MM.1S (cell line): ENCODE measurements around the gene NCR2.

Source experiments
- DNase-seq: peaks from one replicate; pipeline ENCODE4 v3.0.0-alpha.2; 2015
- H2AFZ ChIP-seq: fragments of 300-600 bp; sonication (generic); 2 replicates; pipeline ENCODE4 v1.6.0; 2016; ENCODE audit warnings: antibody characterized with exemption, low read length
- H3F3A ChIP-seq: fragments of 300-600 bp; sonication (generic); 2 replicates; pipeline ENCODE4 v1.6.1; 2016; ENCODE audit warnings: mild to moderate bottlenecking, antibody characterized with exemption, low read length, moderate library complexity, mixed read lengths; ENCODE audit not compliant: insufficient read depth
- H3K27ac ChIP-seq: fragments of 300-600 bp; sonication (generic); 2 replicates; pipeline ENCODE4 v1.5.1; 2016; ENCODE audit warnings: mild to moderate bottlenecking, low read length
- H3K27me3 ChIP-seq: fragments of 300-600 bp; sonication (generic); replicated peaks from 2 replicates; pipeline ENCODE4 v1.6.0; 2016; ENCODE audit warnings: low read length; ENCODE audit not compliant: insufficient read depth
- H3K36me3 ChIP-seq: fragments of 300-600 bp; sonication (generic); replicated peaks from 2 replicates; pipeline ENCODE4 v1.6.1; 2016; ENCODE audit warnings: mild to moderate bottlenecking, low read length, mixed read lengths; ENCODE audit not compliant: insufficient read depth
- H3K4me1 ChIP-seq: fragments of 300-600 bp; sonication (generic); 2 replicates; pipeline ENCODE4 v1.6.1; 2016; ENCODE audit warnings: low read length, mixed read lengths
- H3K4me2 ChIP-seq: fragments of 300-600 bp; sonication (generic); 2 replicates; pipeline ENCODE4 v1.6.0; 2016; ENCODE audit warnings: low read depth, low read length
- H3K4me3 ChIP-seq: fragments of 300-600 bp; sonication (generic); 2 replicates; pipeline ENCODE4 v1.5.1; 2016; ENCODE audit warnings: low read length, mixed read lengths
- H3K79me2 ChIP-seq: fragments of 300-600 bp; sonication (generic); 2 replicates; pipeline ENCODE4 v1.6.1; 2016; ENCODE audit warnings: mixed run types, low read length, mixed read lengths
- H3K9ac ChIP-seq: fragments of 300-600 bp; sonication (generic); 2 replicates; pipeline ENCODE4 v1.6.1; 2016; ENCODE audit warnings: low read length, mixed read lengths
- H3K9me2 ChIP-seq: fragments of 300-600 bp; sonication (generic); replicated peaks from 2 replicates; pipeline ENCODE4 v1.6.1; 2016; ENCODE audit warnings: mild to moderate bottlenecking, low read length, mixed read lengths; ENCODE audit not compliant: insufficient read depth
- H3K9me3 ChIP-seq: fragments of 300-600 bp; sonication (generic); replicated peaks from 2 replicates; pipeline ENCODE4 v1.6.1; 2016; ENCODE audit warnings: mild to moderate bottlenecking, low read length, mixed read lengths; ENCODE audit not compliant: insufficient read depth
- H4K20me1 ChIP-seq: fragments of 300-600 bp; sonication (generic); 2 replicates; pipeline ENCODE4 v1.6.1; 2016; ENCODE audit warnings: mild to moderate bottlenecking, low read length, moderate library complexity, mixed read lengths; ENCODE audit not compliant: insufficient read depth
- EZH2 ChIP-seq: fragments of 300-600 bp; sonication (generic); optimal IDR thresholded peaks from 2 replicates; pipeline ENCODE3; 2017; ENCODE audit warnings: low read depth, mild to moderate bottlenecking, antibody characterized with exemption, low read length, mixed read lengths
- EZH2phosphoT487 ChIP-seq: fragments of 300-600 bp; sonication (generic); IDR thresholded peaks from 2 replicates; pipeline ENCODE4 v1.6.1; 2018; ENCODE audit warnings: antibody characterized with exemption, low read length
- TF ChIP-seq, protein P1 (sequence below): fragments of 300-600 bp; sonication (generic); IDR thresholded peaks from 2 replicates; pipeline ENCODE4 v1.5.1; 2016; ENCODE audit warnings: antibody characterized with exemption, low read length, mixed read lengths

NCR2 gene

DNA sequence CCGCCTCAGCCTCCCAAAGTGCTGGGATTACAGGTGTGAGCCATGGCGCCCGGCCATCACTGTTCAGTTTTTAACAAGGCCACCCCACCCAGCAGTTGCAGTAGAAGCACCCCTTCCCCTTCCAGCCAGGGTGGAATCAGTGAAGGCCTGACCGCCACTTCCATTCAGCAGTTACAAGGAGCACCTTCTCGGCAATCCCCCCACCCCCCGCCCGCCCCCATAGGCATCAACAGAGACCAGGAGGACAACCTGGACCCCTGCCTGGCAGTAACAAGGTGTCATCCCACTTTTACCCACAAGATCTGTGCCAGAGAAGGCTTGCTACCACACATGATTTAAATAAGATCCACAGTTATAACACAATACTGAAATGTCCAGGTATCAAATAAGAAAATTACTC is 23.1 kb downstream of the NCR2 start:
- no peak for DNase-seq
- H3F3A ChIP-seq = no peaks in the 10 kb centered on the region
- H3K27ac ChIP-seq = no peak overlapping the region
- no peaks in the 10 kb centered on the region for H3K79me2 ChIP-seq
- no peaks in the 10 kb centered on the region for H3K9me2 ChIP-seq
- no peak for TF ChIP-seq EZH2phosphoT487
- TF ChIP-seq, protein P1, sequence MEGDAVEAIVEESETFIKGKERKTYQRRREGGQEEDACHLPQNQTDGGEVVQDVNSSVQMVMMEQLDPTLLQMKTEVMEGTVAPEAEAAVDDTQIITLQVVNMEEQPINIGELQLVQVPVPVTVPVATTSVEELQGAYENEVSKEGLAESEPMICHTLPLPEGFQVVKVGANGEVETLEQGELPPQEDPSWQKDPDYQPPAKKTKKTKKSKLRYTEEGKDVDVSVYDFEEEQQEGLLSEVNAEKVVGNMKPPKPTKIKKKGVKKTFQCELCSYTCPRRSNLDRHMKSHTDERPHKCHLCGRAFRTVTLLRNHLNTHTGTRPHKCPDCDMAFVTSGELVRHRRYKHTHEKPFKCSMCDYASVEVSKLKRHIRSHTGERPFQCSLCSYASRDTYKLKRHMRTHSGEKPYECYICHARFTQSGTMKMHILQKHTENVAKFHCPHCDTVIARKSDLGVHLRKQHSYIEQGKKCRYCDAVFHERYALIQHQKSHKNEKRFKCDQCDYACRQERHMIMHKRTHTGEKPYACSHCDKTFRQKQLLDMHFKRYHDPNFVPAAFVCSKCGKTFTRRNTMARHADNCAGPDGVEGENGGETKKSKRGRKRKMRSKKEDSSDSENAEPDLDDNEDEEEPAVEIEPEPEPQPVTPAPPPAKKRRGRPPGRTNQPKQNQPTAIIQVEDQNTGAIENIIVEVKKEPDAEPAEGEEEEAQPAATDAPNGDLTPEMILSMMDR = no peak
- H3K36me3 ChIP-seq = no peaks in the 10 kb centered on the region
- no peak overlapping the region for H3K4me2 ChIP-seq
- no peak overlapping the region for H3K9ac ChIP-seq
- H4K20me1 ChIP-seq = no peaks in the 10 kb centered on the region
- H3K9me3 ChIP-seq = no peaks in the 10 kb centered on the region
- H3K27me3 ChIP-seq = no peaks in the 10 kb centered on the region
- H3K4me1 ChIP-seq = no peaks in the 10 kb centered on the region
- no peak overlapping the region for H2AFZ ChIP-seq
- H3K4me3 ChIP-seq = no peak overlapping the region

DNA sequence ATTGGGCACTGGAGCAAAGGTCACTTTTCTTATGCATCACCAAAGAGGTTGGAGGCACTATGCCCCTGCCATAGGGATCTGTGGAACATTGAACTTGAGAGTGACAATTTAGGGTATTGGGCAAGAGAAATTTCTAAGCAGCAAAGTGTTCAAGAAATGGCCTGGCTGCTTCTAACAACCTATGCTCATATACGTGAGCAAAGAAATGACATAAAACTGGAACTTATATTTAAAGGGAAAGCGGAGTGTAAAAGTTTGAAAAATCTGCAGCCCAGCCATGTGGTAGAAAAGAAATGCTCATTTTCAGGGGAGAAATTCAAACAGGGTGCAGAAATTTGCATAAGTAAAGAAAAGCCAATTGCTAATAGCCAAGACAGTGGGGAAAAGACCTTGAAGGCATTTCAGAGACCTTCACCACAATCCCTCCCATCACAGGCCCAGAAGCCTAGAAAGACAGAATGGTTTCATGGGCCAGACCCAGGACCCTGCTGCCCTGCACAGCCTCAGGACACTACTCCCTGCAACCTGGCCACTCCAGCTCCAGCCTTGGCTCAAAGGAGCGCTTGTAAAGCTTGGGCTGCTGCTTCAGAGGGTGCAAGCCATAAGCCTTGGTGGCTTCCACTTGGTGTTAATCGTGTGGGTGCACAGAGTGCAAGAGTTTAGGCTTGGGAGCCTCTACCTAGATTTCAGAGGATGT is 24.4 kb downstream of the NCR2 start:
- H2AFZ ChIP-seq = no peak overlapping the region
- no peak overlapping the region for H3K9ac ChIP-seq
- no peaks in the 10 kb centered on the region for H3K4me1 ChIP-seq
- no peaks in the 10 kb centered on the region for H3K27me3 ChIP-seq
- H3K9me3 ChIP-seq = no peaks in the 10 kb centered on the region
- no peak overlapping the region for H3K4me3 ChIP-seq
- H3K4me2 ChIP-seq = no peak overlapping the region
- no peaks in the 10 kb centered on the region for H4K20me1 ChIP-seq
- DNase-seq = no peak
- no peaks in the 10 kb centered on the region for H3F3A ChIP-seq
- H3K79me2 ChIP-seq = no peaks in the 10 kb centered on the region
- H3K9me2 ChIP-seq = no peaks in the 10 kb centered on the region
- no peak overlapping the region for H3K27ac ChIP-seq
- TF ChIP-seq, protein P1 = no peak
- TF ChIP-seq EZH2 (no peak), EZH2phosphoT487 (no peak)
- H3K36me3 ChIP-seq = no peaks in the 10 kb centered on the region

DNA sequence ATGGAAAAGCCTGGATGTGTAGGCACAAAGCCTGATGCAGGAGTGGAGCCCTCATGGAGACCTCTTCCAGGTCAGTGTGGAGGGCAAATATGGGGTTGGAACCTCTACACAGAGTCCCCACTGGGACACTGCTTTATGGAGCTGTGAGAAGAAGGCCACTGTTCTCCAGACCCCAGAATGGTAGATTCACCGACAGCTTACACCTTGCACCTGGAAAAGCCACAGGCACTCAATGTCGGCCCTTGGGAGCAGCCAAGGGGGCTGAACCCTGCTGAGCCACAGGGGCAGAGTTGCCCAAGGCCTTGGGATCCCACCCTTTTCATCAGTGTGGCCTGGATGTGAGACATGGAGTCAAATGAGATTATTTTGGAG is 24.9 kb downstream of the NCR2 start:
- no peak overlapping the region for H3K9ac ChIP-seq
- no peak overlapping the region for H3K4me2 ChIP-seq
- H3K4me3 ChIP-seq = no peak overlapping the region
- no peaks in the 10 kb centered on the region for H3K9me2 ChIP-seq
- no peak overlapping the region for H3K27ac ChIP-seq
- H3F3A ChIP-seq = no peaks in the 10 kb centered on the region
- H3K79me2 ChIP-seq = no peaks in the 10 kb centered on the region
- no peaks in the 10 kb centered on the region for H3K4me1 ChIP-seq
- no peaks in the 10 kb centered on the region for H3K36me3 ChIP-seq
- no peak for DNase-seq
- H4K20me1 ChIP-seq = no peaks in the 10 kb centered on the region
- H2AFZ ChIP-seq = no peak overlapping the region
- H3K27me3 ChIP-seq = no peaks in the 10 kb centered on the region
- H3K9me3 ChIP-seq = no peaks in the 10 kb centered on the region
- TF ChIP-seq, protein P1 = no peak
- no peak for TF ChIP-seq EZH2phosphoT487
- no peak for TF ChIP-seq EZH2
